Kidney (tissue), 14 donors: ENCODE results near the gene EFCAB6. TPM values are rescaled to one million over a fixed set of nuclear protein-coding genes. Genes with fewer than 3 reads are reported as not detected.
A peak's percentile ranks its signal among the peaks of the same experiment; 100 is the strongest.

Source experiments
- DNase-seq, 5 donors: peaks; one replicate each; pipeline ENCODE4 v3.0.0-alpha.2; 2013 to 2020
- FAIRE-seq: peaks from 2 replicates; lab custom pipeline; 2012; peaks lifted over from hg19 to GRCh38; lab: Jason Lieb, UNC
- H3K27ac ChIP-seq, 2 donors: one replicate each; pipeline ENCODE4 v1.7.0; 2013; ENCODE audit warnings: low read depth in 2 of 2, low read length in 2 of 2, inconsistent platforms in 1 of 2
- H3K27me3 ChIP-seq: one replicate; pipeline ENCODE4 v1.7.1; 2013; ENCODE audit warnings: low read length, inconsistent platforms; ENCODE audit not compliant: control insufficient read depth, insufficient read depth
- H3K36me3 ChIP-seq, 3 donors: one replicate each; pipeline versions ENCODE4 v1.7.0 to v1.7.1; 2013; ENCODE audit warnings: low read length in 3 of 3, control low read depth in 1 of 3, inconsistent platforms in 1 of 3; ENCODE audit not compliant: insufficient read depth in 3 of 3, control insufficient read depth in 2 of 3
- H3K4me1 ChIP-seq, 3 donors: one replicate each; pipeline versions ENCODE4 v1.7.0 to v1.7.1; 2013; ENCODE audit warnings: low read length in 3 of 3, inconsistent platforms in 1 of 3, low read depth in 1 of 3; ENCODE audit not compliant: control insufficient read depth in 2 of 3, insufficient read depth in 2 of 3
- H3K4me3 ChIP-seq, 3 donors: one replicate each; pipeline versions ENCODE4 v1.7.0 to v1.8.1; 2013; ENCODE audit warnings: low read length in 3 of 3, control low read depth in 1 of 3, inconsistent platforms in 1 of 3
- H3K9ac ChIP-seq, 3 donors: one replicate each; pipeline versions ENCODE4 v1.7.0 to v1.7.1; 2013; ENCODE audit warnings: low read length in 3 of 3, control low read depth in 1 of 3, inconsistent platforms in 1 of 3
- H3K9me3 ChIP-seq, 3 donors: one replicate each; pipeline versions ENCODE4 v1.7.0 to v1.7.1; 2013; ENCODE audit warnings: low read length in 3 of 3, control low read depth in 1 of 3, inconsistent platforms in 1 of 3; ENCODE audit not compliant: control insufficient read depth in 2 of 3, insufficient read depth in 1 of 3
- CTCF ChIP-seq: IDR thresholded peaks from 3 replicates; pipeline ENCODE4 v1.5.1; 2012; ENCODE audit warnings: mild to moderate bottlenecking, moderate library complexity, borderline replicate concordance; ENCODE audit not compliant: insufficient read depth; ENCODE audit errors: extremely low read depth
- intact Hi-C: fragments of 100-400 bp; cut with DNase I; formaldehyde crosslinking; loops from one replicate; pipeline ENCODE4 v1.11.1; 2022
- polyA plus RNA-seq: library from polyadenylated mRNA; stranded (reverse); fragments of 350-450 nt; fragmentation: Illumina TruSeq; extraction: RNeasy Lipid Tissue Mini Kit (QIAGEN cat#74804); gene quantifications from one replicate; pipeline ENCODE4 v1.2.3, GENCODE V29; 2014; ENCODE audit warnings: low read depth, low replicate concordance; ENCODE audit not compliant: insufficient read depth
- total RNA-seq: library from RNA; stranded (reverse); fragmentation: NEBNext Ultra II Directional; extraction: Animal tissue kit (Norgen Biotek cat#: 25700); gene quantifications from one replicate; pipeline ENCODE4 v1.2.1, GENCODE V29; 2021
- donor health status: control.
- donor health status: control.
- donor health status: control.
- donor health status: control.
- donor health status: control.
- donor health status: DM: yes; HTN: yes; CAD: no.
- donor health status: Normal renal cell carcinoma (clear cell type).

The EFCAB6 gene
- total and polyA plus RNA-seq, 2 donors from 2014 or later, result 1.5 to 11.8 TPM

DNA sequence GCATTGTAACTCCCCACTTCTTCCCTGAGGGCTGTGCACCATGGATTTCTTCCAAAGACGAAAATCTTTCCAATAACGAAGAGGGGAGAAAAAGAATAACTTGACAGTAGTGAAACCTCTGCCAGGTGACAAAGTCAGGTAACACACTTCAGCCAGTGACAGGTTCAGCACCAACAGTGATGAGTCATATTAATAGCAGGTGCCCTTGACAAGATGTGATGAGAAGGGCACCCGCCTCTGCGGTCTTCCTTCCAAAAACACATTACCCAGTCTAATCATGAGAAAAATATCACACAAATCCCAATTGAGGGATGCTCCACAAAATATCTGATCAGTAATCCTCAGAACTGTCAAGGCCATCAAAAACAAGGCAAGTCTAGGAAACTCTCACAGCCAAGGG lies 157.8 kb downstream of the EFCAB6 start:
- Histone ChIP-seq H3K27me3 (no peaks in the 10 kb centered on the region), H3K27ac (no peak overlapping the region), H3K9ac (no peak overlapping the region), H3K9me3 (no peaks in the 10 kb centered on the region), H3K36me3 (no peaks in the 10 kb centered on the region), H3K4me1 (no peaks in the 10 kb centered on the region), H3K4me3 (no peak overlapping the region)
- FAIRE-seq, result no peak
- TF ChIP-seq CTCF, result no peak
- intact Hi-C loops, result no loop called here
- no peak for DNase-seq

DNA sequence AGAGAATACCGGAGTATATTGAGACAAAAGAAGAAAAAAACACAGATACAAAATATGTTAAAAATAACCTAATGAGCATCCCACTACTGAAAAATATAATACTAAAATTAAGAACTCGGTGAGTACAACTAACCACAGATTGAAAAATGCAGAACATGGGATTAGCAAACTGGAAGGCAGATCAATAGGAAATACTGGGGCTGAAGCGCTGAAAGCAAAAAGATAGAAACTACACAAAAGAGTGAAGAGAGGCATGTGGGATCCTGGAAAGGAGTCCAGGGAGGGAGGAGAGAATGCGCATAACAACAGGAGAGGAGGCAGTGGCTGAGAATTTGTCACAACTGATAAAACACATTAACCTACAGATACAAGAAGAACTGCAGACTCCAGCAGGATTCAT lies 159.3 kb downstream of the EFCAB6 start:
- H3K9me3 ChIP-seq, result no peaks in the 10 kb centered on the region
- H3K27ac ChIP-seq, result no peak overlapping the region
- DNase-seq, result no peak
- no peak for FAIRE-seq
- H3K36me3 ChIP-seq, result no peaks in the 10 kb centered on the region
- no peak overlapping the region for H3K4me3 ChIP-seq
- H3K4me1 ChIP-seq, result no peaks in the 10 kb centered on the region
- H3K9ac ChIP-seq, result no peak overlapping the region
- intact Hi-C loops, result no loop called here
- no peak for TF ChIP-seq CTCF
- H3K27me3 ChIP-seq, result no peaks in the 10 kb centered on the region

- H3K9ac ChIP-seq, result no peak overlapping the region
- H3K36me3 ChIP-seq, result no peaks in the 10 kb centered on the region
- no peak for TF ChIP-seq CTCF
- no peak overlapping the region for H3K4me3 ChIP-seq
- peaks cover 0 to 7% (median 0%) of the 10 kb centered on the region in 3 donors for H3K9me3 ChIP-seq
- intact Hi-C loops, result no loop called here
- DNase-seq (peak in 2 of 5 donors; percentile 8 to 14), FAIRE-seq (no peak)
- H3K4me1 ChIP-seq, result no peaks in the 10 kb centered on the region
- H3K27ac ChIP-seq, result no peak overlapping the region
- H3K27me3 ChIP-seq, result no peaks in the 10 kb centered on the region
Observed at GRCh38 chr22:43643387-43643786, 168.7 kb downstream of the EFCAB6 start.
